Lower lobe of right lung (tissue), 2 donors: ENCODE measurements around the gene CDC25C. TPM values are rescaled to one million over a fixed set of nuclear protein-coding genes. Genes with fewer than 3 reads are reported as not detected.
"Not testable (repeated sequence)": the region's sequence is repeated elsewhere in the genome, so short reads cannot be mapped to it uniquely, and the experiment has no call there.

ENCODE experiments used
- ATAC-seq, 2 donors: fragments of 200-7000 bp; cut with Tn5 transposase; one replicate each; pipeline ENCODE4 v1.9.1; 2020 to 2022; ENCODE audit warnings: mild to moderate bottlenecking in 2 of 2, moderate library complexity in 2 of 2
- DNase-seq: peaks from one replicate; pipeline ENCODE4 v3.0.0-alpha.2; 2020
- H3K27ac ChIP-seq: fragments of 200-600 bp; one replicate; pipeline ENCODE4 v1.8.0; 2022
- H3K27me3 ChIP-seq: fragments of 200-600 bp; one replicate; pipeline ENCODE4 v1.8.0; 2022; ENCODE audit warnings: low read depth
- H3K36me3 ChIP-seq: fragments of 200-600 bp; one replicate; pipeline ENCODE4 v1.8.0; 2022; ENCODE audit warnings: mild to moderate bottlenecking
- H3K4me1 ChIP-seq: fragments of 200-600 bp; one replicate; pipeline ENCODE4 v1.8.0; 2022
- H3K4me3 ChIP-seq: fragments of 200-600 bp; one replicate; pipeline ENCODE4 v1.8.0; 2022; ENCODE audit warnings: mild to moderate bottlenecking
- H3K9me3 ChIP-seq: fragments of 200-600 bp; one replicate; pipeline ENCODE4 v1.8.0; 2022
- intact Hi-C: fragments of 100-400 bp; cut with DNase I; formaldehyde crosslinking; loops from one replicate; pipeline ENCODE4 v1.11.0; 2022
- total RNA-seq: library from RNA; stranded (reverse); fragmentation: NEBNext Ultra II Directional; extraction: Animal tissue kit (Norgen Biotek cat#: 25700); gene quantifications from one replicate; pipeline ENCODE4 v1.2.1, GENCODE V29; 2021
- TF ChIP-seq, protein P1 (sequence below): fragments of 200-600 bp; IDR thresholded peaks from one replicate; pipeline ENCODE4 v1.8.0; 2022; ENCODE audit warnings: antibody characterized with exemption, mild to moderate bottlenecking
- donor health status: DM: no; HTN: yes; CAD: no; lungs with severe emphysema.

The CDC25C gene
- total RNA-seq, 1 donor from 2014 or later = 0.47 TPM

- intact Hi-C loops = no loop called here
- TF ChIP-seq, protein P1, sequence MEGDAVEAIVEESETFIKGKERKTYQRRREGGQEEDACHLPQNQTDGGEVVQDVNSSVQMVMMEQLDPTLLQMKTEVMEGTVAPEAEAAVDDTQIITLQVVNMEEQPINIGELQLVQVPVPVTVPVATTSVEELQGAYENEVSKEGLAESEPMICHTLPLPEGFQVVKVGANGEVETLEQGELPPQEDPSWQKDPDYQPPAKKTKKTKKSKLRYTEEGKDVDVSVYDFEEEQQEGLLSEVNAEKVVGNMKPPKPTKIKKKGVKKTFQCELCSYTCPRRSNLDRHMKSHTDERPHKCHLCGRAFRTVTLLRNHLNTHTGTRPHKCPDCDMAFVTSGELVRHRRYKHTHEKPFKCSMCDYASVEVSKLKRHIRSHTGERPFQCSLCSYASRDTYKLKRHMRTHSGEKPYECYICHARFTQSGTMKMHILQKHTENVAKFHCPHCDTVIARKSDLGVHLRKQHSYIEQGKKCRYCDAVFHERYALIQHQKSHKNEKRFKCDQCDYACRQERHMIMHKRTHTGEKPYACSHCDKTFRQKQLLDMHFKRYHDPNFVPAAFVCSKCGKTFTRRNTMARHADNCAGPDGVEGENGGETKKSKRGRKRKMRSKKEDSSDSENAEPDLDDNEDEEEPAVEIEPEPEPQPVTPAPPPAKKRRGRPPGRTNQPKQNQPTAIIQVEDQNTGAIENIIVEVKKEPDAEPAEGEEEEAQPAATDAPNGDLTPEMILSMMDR = no peak
- peak overlapping the region; percentile 89 for H3K4me3 ChIP-seq
- no peaks in the 10 kb centered on the region for H3K9me3 ChIP-seq
- H3K4me1 ChIP-seq = peaks cover 17% of the 10 kb centered on the region
- no peak for DNase-seq
- ATAC-seq = peak in 1 of 2 donors; percentile 3
- H3K27me3 ChIP-seq = no peaks in the 10 kb centered on the region
- H3K27ac ChIP-seq = peak overlapping the region; percentile 99
- peaks cover 26% of the 10 kb centered on the region for H3K36me3 ChIP-seq
Observed at GRCh38 chr5:138338411-138339090, 6.9 kb upstream of the CDC25C start.

- DNase-seq (peak; percentile 95), ATAC-seq (peak; percentile 96 to 97)
- Histone ChIP-seq H3K4me1 (peaks cover 17% of the 10 kb centered on the region), H3K27me3 (no peaks in the 10 kb centered on the region), H3K36me3 (peaks cover 19% of the 10 kb centered on the region), H3K27ac (peak within 1 kb of the TSS; percentile 99), H3K4me3 (peak within 1 kb of the TSS; percentile 89), H3K9me3 (no peaks in the 10 kb centered on the region)
- TF ChIP-seq, protein P1 = no peak
- intact Hi-C loops = no loop called here
Observed at GRCh38 chr5:138337685-138338410, 6.2 kb upstream of the CDC25C start, which contains the start of gene FAM53C. TSS of gene FAM53C (plus strand) at chr5:138338266. CDS start at chr5:138341336, 3,070 bp downstream.

DNA sequence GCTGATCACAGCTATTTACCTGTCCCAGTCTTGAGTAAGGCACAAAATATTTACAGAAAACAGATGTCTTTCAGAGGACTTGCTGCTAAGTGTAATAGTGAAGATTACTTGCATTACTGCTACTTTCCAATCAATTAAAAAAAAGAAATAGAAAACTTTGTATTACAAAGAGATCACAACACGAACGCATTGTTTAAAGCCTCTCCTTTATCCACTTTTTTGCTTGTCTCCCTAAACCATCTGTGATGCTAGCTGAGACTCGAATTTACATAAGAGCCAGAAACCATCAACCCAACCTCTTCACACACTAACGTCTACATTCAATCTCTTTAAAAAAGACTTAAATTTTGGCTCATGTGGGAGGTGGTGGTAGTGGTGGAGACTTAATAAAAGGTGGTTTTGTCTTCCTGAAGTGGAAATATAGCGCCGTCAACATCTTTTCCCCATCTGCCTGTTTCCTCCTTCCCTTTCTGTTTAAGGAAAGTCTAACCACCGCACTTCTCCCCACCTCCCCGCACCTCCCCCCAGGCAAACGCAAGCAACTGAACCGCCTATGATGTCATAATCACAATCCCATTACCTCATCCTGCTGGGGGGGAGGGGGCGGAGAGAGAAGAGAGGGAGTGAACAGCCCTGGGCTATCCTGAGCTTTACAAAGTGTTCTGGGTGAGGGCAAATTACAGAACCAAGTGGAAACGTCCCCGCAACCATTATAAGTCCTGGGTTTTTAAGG, 5.5 kb upstream of the CDC25C start:
- H3K27me3 ChIP-seq = no peaks in the 10 kb centered on the region
- intact Hi-C loops = no loop called here
- DNase-seq (peak; percentile 83), ATAC-seq (peak; percentile 75 to 81)
- peaks cover 12% of the 10 kb centered on the region for H3K36me3 ChIP-seq
- peak overlapping the region; percentile 99 for H3K27ac ChIP-seq
- H3K4me3 ChIP-seq = peak overlapping the region; percentile 89
- TF ChIP-seq, protein P1 = no peak
- peaks cover 21% of the 10 kb centered on the region for H3K4me1 ChIP-seq
- H3K9me3 ChIP-seq = no peaks in the 10 kb centered on the region

DNA sequence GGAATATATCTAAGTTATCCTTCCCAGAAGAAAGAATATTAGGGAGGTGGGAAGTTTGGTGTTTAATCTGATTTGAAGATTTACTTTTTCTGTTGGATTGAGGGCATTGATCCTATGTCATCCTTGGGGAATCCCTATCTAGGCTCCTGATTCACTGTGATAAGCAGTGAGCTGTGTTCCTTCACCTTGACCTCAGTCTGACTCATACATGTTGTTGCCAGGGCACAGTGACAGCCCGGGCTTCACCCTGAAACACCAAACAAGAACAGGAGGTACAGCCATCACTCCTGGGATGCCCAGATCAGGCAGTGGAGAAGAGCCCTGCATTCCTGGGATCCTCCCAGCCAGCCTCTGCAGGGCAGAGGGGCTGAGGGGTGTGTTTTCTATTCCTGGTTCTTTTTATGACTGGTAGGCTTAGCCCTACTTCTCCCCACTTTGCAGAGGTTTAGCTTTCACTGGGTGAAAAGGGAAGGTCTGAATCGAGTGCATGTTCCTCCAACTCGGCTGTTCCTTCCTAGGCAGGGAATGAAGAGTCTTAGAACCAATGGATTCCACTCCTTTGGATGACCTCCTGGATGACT, 3.4 kb upstream of the CDC25C start:
- no peaks in the 10 kb centered on the region for H3K36me3 ChIP-seq
- TF ChIP-seq, protein P1 = no peak
- H3K9me3 ChIP-seq = no peaks in the 10 kb centered on the region
- intact Hi-C loops = no loop called here
- DNase-seq (no peak), ATAC-seq (no peak)
- no peak overlapping the region for H3K27ac ChIP-seq
- H3K4me3 ChIP-seq = no peak overlapping the region
- H3K4me1 ChIP-seq = peaks cover 28% of the 10 kb centered on the region
- H3K27me3 ChIP-seq = no peaks in the 10 kb centered on the region

DNA sequence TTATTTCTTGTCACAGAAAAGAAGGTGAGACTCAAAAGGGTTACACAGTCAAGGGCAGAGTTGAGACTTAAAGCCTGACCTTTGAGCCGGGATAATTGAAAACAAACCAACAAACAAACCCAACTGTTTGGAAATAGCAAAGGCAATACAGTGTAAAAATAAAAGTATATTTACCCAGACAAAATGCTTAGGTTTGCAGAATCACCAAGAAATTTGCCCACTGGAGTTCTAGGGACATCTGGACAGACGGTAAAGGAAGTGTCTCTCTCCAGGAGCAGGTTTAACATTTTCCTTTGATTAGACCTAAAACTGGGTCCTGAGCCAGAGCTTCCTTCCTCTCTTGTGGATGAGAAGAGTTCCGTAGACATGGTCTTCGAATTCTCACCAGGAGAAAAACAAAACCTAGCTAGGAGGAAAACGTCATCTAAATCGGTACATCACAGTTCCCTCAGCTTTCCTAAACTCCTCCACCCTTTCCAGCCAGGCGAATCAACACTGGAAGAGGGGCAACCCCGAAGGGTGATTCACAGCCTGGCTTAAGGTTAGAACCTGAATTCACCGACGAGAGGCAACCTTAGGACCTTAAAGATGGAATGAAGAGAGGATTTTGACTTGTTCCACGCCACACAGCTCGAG, 673 bp downstream of the CDC25C start:
- intact Hi-C loops = no loop called here
- Histone ChIP-seq H3K4me1 (peaks cover 16% of the 10 kb centered on the region), H3K36me3 (no peaks in the 10 kb centered on the region), H3K9me3 (no peaks in the 10 kb centered on the region), H3K4me3 (peak overlapping the region; percentile 61), H3K27me3 (no peaks in the 10 kb centered on the region), H3K27ac (no peak overlapping the region)
- no peak for ATAC-seq
- TF ChIP-seq, protein P1 = no peak
- no peak for DNase-seq

GRCh38 chr5:138318211-138318610, 13.4 kb downstream of the CDC25C start:
- H3K27me3 ChIP-seq, H3K9me3 ChIP-seq, ATAC-seq, DNase-seq, intact Hi-C loops, H3K36me3 ChIP-seq, H3K27ac ChIP-seq, H3K4me3 ChIP-seq, H3K4me1 ChIP-seq: not testable (repeated sequence)
